ENCODE measurements around the gene ALMS1.
"Not testable (repeated sequence)": the region's sequence is repeated elsewhere in the genome, so short reads cannot be mapped to it uniquely, and the experiment has no call there.

ALMS1 gene

GRCh38 chr2:73532381-73532780 is 146.7 kb downstream of the ALMS1 start:
- DNase-seq (ENCODE audit: low read depth): no peak
- no peak overlapping the region for H3K4me3 ChIP-seq (ENCODE audit: control insufficient read depth, low read depth, low read length)
- TF ChIP-seq CTCF (IDR thresholded peaks at IDR 0.05; ENCODE audit: control insufficient read depth, insufficient read depth, low read depth, low read length, missing control alignments): no peak

GRCh38 chr2:73536133-73536840 is 150.7 kb downstream of the ALMS1 start:
- no peak overlapping the region for H3K4me3 ChIP-seq (ENCODE audit: control insufficient read depth, low read depth, low read length)
- DNase-seq (ENCODE audit: low read depth): no peak
- no peak for TF ChIP-seq CTCF (IDR thresholded peaks at IDR 0.05; ENCODE audit: control insufficient read depth, insufficient read depth, low read depth, low read length, missing control alignments)

- DNase-seq (ENCODE audit: low read depth); H3K4me3 ChIP-seq (ENCODE audit: control insufficient read depth, low read depth, low read length): not testable (repeated sequence)
Measured at GRCh38 chr2:73560875-73561274, 175.2 kb downstream of the ALMS1 start.

- no peak for DNase-seq (ENCODE audit: low read depth)
- no peak for TF ChIP-seq CTCF (IDR thresholded peaks at IDR 0.05; ENCODE audit: control insufficient read depth, insufficient read depth, low read depth, low read length, missing control alignments)
Measured at GRCh38 chr2:73561422-73561821, 175.8 kb downstream of the ALMS1 start.

GRCh38 chr2:73564986-73565385 is 179.3 kb downstream of the ALMS1 start:
- no peak for TF ChIP-seq CTCF (IDR thresholded peaks at IDR 0.05; ENCODE audit: control insufficient read depth, insufficient read depth, low read depth, low read length, missing control alignments)
- no peak overlapping the region for H3K4me3 ChIP-seq (ENCODE audit: control insufficient read depth, low read depth, low read length)
- no peak for DNase-seq (ENCODE audit: low read depth)

More at GRCh38 chr2:73561422-73561821, 175.8 kb downstream of the ALMS1 start:
- H3K4me3 ChIP-seq (ENCODE audit: control insufficient read depth, low read depth, low read length): no peak overlapping the region

- no peak for TF ChIP-seq CTCF (IDR thresholded peaks at IDR 0.05; ENCODE audit: control insufficient read depth, insufficient read depth, low read depth, low read length, missing control alignments)
- DNase-seq (ENCODE audit: low read depth): no peak
- H3K4me3 ChIP-seq (ENCODE audit: control insufficient read depth, low read depth, low read length): no peak overlapping the region
Measured at GRCh38 chr2:73566288-73566878, 180.7 kb downstream of the ALMS1 start.

GRCh38 chr2:73575261-73575660 is 189.6 kb downstream of the ALMS1 start:
- H3K4me3 ChIP-seq (ENCODE audit: control insufficient read depth, low read depth, low read length): no peak overlapping the region
- DNase-seq (ENCODE audit: low read depth): no peak
- TF ChIP-seq CTCF (IDR thresholded peaks at IDR 0.05; ENCODE audit: control insufficient read depth, insufficient read depth, low read depth, low read length, missing control alignments): no peak

Measured in AG09309 (cell line).